ENCODE measurements around the gene IFT80.

- no peak for TF ChIP-seq CTCF (IDR thresholded peaks at IDR 0.05)
- TF ChIP-seq POLR2A (IDR thresholded peaks at IDR 0.05): no peak
Measured at GRCh38 chr3:160435747-160436146, 36.7 kb upstream of the IFT80 start.
